HG03558 (cell line): ENCODE results near the gene CUEDC2.

ENCODE experiments used
- ATAC-seq: cut with Tn5 transposase; IDR thresholded peaks from one replicate; pipeline ENCODE4 v1.9.1; 2021; ENCODE audit warnings: moderate number of reproducible peaks; ENCODE audit not compliant: unreplicated experiment; ENCODE audit errors: extremely low read depth

The CUEDC2 gene

DNA sequence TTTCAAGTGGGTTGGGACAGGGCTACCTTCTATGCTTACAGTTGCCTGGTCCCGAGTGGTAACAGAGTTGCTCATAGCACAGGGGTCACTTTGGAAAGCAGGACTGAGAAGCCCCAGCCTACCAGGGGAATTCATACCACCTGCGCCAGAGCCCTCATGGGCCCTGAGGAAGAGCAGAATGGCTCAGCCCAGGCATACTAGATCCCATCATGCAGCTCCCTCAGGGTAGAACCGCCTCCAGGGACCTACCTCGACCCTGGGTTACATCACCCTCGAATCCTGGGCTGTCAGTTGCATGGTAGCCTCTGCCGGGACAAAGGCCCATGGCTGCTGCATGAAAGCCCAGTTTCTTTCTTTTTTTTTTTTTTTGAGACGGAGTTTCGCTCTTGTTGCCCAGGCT lies 2.9 kb downstream of the CUEDC2 start:
- no peak for ATAC-seq

DNA sequence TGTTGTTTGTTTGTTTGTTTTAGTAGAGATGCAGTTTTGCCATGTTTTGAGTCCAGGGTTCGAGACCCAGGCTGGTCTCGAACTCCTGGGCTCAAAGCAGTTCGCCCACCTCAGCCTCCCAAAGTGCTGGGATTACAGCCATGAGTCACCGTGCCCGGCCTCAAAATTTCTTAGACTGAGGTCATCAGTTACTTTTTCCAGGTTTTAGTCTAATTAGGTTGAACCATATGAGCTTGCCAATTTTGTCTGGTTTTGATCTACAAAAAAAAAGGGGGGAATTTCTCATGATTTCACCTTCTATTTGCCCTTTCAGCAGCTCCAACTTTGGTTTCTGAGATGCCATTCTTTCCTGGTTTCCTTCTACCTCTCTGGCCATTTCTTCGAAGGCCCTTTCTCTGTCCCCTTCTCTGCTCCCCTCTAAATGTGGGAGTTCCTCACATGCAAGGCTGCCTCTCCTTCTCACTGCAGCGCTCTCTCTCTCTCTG lies 5.5 kb downstream of the CUEDC2 start:
- ATAC-seq = no peak

DNA sequence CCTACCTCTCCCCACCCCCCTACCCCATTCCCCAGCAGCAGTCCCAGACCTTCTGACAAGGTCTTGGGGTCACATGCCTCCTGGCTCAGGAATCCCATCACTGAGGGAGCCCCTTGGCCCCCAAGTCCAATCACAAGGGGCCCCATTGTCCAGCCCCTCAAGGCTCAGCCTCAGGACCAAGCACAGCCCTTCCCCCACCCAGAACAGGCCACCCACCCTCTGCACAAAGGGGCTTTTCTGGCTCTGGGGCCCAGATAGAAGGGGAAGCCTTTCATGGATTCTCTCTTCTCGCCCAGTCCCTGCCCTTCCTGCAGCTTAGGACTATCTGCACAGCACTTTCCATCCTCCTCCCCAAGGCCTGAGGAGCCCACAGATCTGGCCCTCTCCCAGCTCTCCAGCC lies 6.9 kb downstream of the CUEDC2 start:
- no peak for ATAC-seq

DNA sequence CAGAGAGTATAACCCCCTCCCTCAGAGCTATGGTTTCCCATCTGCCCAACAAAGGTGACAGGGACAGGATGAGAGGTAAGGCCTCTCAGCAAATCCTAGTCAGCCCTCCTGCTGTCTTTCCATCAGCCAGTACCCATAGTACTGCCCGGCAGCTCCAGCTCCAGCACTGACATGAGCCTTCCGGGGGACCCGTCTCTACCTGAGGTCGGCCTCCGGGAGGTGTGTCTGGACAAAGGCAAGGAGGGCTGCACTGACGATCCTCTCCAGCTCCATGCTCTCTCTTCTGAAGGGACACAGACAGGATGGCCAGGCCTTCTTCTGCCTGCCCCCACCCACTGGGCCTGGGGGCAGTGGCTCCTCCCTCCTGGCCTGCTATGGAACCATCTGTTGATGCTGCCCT lies 7.5 kb downstream of the CUEDC2 start:
- no peak for ATAC-seq

DNA sequence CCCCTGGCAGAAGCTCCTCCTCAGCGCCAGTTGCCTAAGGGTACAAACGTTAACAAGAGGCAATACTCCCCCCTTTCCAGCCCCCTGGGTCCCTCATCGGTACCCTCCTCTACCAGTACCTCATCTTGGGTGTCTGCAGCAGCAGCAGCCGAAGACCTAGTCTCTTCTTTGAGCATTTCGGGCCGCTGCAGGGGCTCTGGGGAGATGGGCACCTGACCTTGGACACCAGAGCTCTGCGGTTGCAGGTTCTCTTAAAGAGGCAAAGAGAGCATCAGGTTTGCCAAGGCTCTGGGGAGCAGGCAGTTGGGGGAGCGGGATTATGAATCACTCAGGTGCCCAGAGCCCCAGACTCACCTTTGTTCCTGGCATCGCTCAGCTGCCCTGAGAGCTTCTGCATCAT lies 8.2 kb downstream of the CUEDC2 start:
- ATAC-seq = no peak

DNA sequence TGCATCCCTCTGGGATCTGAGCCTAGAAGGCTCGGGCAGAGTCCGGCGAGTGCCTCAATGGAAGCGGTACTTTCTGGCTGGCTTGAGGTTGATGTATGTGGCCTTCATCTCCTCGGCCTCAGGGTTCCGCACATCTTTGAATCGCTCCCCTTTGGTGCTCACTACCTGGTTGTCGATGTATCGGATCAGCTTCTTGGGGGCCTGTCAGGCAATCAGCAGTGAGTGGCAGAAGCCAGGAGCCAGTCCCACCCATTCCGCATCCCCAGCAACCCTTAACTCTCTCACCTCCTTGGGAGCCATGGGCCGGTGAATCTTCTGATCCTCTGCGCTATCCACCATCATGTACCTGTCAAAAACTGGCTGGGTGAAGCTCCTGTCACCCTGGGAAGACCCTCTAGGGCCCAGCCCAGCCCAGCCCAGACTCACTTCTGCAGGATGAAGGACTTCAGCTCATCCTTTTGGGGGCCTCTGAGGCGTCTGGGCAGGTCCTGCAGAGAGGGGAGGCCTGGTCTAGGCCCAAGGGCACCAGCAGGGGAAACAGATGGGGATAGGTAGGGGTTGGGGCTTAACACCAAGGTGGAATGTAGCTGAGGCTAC lies 8.9 kb downstream of the CUEDC2 start:
- ATAC-seq = no peak

DNA sequence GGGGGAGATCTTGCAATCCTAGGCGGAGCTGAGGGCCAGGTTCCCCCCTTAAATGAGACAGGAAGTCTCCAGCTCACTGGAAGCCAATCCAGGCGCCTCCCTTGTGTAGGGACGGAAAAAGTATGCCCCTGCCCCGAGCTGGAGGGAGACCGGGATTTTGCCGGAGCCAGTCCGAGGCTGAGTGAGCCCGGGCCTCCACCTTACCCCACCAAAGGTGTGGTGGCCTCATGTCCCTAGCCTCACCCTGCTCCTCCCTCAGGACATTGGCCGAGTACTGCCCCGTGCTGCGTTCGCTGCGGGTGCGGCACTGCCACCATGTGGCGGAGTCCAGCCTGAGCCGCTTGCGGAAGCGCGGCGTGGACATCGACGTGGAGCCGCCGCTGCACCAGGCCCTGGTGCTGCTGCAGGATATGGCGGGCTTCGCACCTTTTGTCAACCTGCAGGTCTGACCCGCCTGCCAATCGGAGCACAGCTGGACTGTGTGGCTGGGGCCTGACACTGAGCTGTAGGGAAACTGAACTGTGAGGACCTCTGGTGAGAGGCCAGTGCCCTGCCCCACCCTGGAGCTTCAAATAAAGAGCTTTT lies 9.7 kb downstream of the CUEDC2 start:
- ATAC-seq = no peak

DNA sequence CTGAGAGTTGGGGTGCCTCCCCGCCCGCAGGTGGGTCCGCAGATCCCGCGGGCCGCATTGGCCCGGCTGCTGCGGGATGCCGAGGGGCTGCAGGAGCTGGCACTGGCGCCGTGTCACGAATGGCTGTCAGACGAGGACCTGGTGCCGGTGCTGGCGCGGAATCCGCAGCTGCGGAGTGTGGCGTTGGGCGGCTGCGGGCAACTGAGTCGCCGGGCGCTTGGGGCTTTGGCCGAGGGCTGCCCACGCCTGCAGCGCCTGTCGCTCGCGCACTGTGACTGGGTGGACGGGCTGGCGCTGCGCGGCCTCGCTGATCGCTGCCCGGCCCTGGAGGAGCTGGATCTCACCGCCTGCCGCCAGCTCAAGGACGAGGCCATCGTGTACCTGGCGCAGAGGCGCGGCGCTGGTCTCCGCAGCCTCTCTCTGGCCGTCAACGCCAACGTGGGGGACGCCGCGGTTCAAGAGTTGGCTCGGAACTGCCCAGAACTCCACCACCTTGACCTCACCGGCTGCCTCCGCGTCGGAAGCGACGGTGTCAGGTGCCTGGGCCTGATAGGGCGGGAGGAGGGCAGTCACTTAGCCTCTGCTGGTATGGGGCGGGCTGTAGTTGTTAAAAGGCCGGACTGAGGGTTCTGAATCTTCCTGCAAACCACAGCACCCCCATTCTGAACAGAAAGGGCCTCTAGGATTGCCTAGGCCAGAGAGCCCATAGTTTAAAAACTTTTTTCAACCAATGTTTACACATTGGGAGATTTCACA lies 10.4 kb downstream of the CUEDC2 start:
- ATAC-seq = no peak

DNA sequence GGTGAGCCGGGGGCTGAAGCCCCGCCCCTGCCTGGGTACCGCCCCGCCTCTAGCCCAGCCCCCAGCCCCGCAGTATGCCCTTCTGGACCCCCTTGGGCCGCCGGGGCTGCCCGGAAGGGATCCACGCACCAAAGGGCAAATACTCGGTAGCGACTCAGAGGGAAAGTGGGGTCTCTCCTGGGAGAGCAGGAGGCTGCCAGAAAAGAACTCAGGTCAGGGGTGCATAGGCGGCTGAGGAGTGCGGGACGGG lies 10.9 kb downstream of the CUEDC2 start:
- no peak for ATAC-seq

DNA sequence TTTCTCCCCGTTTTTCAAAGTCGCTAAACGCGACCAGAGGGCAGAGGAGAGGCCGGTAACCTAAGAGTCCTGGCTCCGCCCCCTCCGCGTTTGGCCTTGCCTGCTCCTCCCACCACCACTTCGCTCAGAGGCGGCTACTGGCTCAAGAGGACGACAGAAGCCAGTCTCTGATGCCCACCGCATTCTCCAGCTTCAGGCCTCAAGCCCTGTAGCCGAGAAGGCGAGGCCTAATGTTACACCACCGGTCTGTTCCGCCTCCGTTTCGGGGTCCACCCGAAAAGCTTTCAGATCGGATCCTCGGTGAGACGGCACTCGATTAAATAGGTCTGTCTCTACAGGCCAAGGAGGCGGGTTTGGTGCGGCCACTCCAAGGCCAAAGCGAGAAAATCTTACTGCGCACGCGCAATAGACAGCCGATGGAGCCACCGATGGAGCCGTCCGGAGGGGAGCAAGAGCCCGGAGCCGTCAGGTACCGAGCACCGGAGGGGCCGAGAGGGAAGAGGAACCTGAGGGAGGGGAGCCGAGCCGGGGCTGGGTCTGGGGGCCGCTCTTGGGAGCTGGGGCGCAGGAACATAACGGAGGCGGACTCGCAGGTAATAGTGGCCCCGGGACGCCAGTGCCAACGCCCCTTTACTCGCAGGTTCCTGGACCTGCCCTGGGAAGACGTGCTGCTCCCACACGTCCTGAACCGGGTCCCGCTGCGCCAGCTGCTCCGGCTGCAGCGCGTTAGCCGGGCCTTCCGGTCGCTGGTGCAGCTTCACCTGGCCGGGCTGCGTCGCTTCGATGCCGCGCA lies 11.5 kb downstream of the CUEDC2 start, which contains the start of gene FBXL15:
Gene FBXL15, plus strand, starts transcription at position 123 of the 793 bp plus-strand sequence. Its CDS starts 294 bp downstream, at position 417.
- peak; percentile 39 for ATAC-seq

DNA sequence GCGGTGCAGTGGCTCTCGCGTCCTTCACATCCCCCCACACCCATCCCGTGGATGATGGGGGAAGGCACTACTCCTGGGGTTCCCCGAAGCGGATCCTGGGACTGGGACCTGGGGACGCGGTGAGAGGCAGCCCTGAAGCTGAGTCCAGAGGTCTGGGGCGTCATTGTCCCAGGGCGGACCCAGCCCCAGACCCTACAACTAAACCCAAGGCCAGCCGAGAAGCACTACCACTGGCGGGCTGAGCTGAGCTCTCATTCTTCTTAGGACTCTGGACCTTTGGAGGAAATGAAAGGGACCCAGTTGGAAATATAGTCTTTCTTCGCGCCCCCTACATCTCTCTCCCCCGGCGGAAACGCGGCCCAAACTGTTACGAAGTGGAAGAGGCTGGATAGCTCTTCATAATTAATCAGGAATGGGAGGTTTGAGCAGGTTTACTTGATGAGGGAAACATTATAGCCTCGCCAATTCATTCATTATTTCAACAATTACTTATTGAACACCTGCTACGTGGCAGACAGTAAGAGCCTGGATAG lies 12.1 kb downstream of the CUEDC2 start:
- ATAC-seq = no peak

DNA sequence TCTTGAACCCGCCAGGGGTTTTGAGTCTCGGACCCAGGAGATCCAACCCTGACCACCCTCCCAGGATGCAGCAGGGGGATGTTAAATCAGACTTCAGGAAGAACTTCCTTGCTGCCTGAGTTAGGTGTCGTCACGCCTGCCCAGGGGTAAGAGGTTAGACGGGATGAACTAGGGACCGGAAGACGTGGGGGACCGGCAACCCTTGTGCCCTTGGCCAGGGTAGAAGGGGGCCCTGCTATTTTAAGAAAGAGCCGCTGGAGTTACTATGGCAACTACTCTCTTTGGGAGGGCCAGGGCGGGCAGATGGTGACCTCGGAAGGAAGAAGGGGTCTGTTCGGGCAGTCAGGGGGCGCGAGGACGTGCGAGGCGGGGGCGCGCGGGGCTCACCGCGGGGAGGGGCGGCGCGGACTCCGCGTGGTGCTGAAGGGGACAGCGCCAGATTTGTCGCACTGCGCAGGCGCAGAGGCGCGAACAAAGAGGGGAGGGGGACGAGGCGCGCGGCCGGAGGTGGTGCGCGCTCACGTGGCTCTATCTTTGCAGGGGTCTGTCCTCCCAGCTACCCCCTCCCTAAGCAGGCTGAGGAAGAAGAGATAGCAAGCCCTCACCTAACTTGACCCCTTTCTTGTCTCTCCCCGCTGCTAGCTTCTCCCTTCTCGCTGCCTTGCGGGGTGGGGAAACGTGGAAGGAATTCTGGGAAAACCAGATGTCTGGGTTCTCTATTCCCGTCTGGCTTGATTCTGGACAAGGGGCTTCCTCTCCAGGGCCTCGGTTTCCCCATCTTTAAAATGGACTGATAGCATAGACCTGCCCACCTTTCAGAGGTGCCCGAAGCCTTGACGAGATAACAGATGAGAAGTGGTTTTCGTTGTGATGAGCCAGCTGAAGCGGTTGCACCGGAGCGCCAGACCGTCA lies 12.8 kb downstream of the CUEDC2 start:
- no peak for ATAC-seq

DNA sequence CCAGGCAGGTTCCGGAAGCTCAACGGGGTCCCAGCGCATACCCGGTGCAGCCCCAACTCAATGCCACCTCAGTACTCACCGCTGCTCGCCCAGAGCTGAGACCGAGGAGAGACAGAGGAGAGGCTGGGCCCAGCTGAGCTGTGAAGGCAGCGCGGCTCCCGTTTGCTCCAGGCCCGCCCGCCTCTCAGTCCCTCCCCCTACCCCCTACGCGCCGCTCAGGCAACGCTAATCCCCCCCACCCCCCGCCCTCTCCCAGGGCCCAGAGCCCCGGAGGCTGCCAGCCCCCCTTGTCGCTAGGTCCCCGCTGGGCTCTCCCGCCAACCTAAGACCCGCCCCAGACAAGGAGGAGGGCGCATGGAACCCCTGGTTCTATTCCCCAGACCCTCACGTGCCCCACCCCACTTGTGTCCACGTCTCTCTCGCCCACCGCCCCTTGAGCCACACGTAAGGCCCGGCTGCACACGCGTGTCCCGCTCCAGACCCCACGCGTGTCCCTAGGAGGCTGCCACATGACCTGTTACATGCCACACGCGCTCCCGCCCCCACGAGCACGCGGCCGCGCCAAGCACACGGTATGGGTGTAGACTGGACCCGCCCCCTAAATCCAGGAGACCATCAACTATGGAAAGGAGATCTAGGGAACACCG lies 13.6 kb downstream of the CUEDC2 start, which contains the start of gene PSD:
Gene PSD, minus strand, starts transcription at position 164 of the 647 bp plus-strand sequence. CDS start 1,747 bp downstream, outside the sequence.
- no peak for ATAC-seq

DNA sequence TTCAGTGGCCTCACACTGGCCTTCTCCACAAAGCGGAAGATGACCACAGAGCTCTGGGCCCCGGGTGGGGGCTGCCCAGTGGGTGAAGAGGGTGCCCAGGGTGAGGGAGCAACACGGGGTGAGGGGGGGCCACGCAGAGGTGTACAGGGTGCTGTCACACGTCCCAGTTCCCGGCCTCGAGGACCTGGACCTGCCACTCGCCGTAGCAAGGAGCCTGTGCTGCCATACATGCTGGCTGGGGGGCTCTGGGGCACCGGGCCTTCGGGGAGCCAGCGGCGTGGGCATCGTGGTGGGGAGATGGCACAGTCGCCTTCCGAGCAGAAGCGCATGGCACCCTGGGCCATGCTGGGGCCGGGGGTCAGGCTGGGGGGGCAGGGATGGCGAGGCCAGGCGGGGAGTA lies 15.7 kb downstream of the CUEDC2 start:
- no peak for ATAC-seq

DNA sequence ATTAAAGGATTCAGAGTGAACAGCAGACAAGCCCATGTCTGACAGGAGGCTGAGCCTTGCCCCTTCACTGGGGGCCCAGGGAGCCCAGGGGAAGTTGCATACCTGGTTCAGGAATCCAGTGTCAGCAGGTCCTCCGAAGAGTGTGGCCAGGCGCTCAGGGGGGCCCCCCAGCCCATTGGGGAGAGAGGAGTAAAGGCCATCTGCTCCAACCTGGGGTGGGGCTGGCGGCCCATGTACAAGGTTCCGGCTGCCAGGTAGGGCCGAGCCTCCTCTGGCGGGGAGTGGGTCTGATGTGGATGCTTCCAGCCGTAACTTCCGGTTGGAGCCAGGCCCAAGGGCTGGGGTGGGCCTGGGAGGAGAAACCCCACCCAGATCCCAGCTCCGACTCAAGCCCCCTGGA lies 16.1 kb downstream of the CUEDC2 start:
- no peak for ATAC-seq

DNA sequence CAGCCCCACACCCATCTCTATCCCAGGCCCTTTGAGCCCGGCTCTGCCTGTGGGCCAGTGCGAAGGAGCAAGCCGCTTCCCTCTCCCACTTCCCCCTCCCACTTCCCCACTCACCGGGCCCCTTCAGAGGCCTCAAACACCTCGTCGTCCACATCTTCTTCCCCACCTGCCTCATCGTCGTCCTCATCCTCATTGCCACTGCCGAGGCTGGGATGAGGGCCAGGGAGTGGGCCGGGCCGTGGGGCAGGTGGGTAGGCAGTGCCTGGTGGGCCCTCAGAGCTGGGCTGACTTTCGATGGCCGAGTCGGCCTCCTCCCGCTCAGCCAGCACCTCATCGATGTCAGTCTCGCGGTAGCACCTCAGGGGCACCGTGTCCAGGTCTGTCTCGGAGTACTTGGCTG lies 17.6 kb downstream of the CUEDC2 start:
- no peak for ATAC-seq

DNA sequence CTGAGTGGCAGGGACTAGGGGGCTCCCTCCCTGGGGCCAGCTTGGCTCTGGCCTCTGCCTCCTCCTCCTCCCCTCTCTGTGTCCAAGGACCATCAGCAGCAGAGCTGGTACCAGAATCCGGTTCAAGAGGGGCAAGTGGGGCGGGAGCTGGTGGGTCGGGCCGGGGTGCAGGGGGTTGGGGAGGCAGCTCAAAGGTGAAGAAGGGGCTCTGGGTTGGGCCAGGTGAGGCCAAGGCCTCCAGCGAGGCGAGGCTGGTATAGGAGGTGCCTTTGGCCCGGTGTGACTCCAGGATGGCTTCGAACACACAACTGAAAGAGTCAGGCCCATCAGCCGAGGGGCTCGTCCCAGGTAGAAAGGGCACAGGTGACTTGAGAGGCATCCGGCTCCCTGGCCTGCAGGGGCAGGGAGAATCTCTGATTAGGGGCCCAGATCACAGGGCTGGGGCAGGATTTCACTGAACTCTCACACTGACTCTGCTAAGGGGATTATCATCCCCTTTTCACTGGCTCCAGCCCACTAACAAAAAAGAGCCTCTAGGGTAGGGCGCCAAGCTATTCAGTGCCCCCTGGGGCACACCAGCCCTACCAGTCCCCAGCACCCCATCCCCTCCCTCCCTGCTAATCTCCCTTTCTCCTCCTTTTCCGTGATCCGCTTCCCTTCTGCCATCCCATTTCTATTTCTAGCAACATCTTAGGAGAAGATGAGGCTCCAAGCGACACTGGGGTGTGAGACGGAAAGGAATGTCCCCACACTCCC lies 18.4 kb downstream of the CUEDC2 start:
- ATAC-seq = no peak

DNA sequence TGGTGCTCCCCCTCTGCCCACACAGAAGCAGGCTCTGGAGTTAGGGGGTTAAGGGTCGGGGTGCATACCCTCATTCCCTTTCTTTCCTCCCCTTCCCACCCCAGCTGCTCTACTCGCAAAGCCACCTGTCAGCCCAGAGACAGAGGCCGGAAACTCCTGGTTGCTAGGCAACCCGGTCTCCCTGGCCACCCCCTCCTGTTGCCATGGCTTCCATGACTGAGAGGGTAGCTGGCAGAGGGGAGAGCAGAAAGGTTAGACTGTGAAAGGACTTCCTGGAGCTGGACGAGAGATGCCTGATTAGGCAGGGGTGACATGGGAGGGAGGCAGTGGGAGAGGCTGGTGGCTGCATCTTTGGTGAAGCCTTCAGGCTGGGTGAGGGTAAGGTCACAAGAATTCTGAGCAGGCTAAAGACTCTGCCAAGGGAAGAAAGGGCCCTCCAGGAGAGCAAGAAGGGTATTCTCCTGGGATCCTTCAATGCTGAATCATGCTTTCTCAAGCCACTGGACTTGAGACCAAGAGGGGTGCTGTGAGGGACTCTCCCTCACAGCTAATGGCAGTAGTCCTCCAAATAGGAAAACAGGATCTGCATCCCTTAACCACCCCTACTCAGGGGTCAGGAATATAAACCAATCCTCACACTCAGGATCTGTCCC lies 19.2 kb downstream of the CUEDC2 start:
- ATAC-seq = no peak
